ENCODE results near the gene C5orf58. TPM values are rescaled to one million over a fixed set of nuclear protein-coding genes. Genes with fewer than 3 reads are reported as not detected.
A peak's percentile ranks its signal among the peaks of the same experiment; 100 is the strongest.

The C5orf58 gene
- total RNA-seq: not detected

- TF ChIP-seq CTCF (IDR thresholded peaks at IDR 0.05): no peak
- TF ChIP-seq POLR2AphosphoS5 (IDR thresholded peaks at IDR 0.05; ENCODE audit: insufficient read depth in 1 of 2, low read depth in 1 of 2): no peak
- TF ChIP-seq POLR2A (IDR thresholded peaks at IDR 0.05): no peak
- Histone ChIP-seq H3K4me1 (no peaks in the 10 kb centered on the region), H3K9me3 (no peaks in the 10 kb centered on the region), H3K27me3 (no peaks in the 10 kb centered on the region), H3K36me3 (no peaks in the 10 kb centered on the region), H3K4me3 (no peak within 1 kb of the TSS), H3K27ac (no peak within 1 kb of the TSS)
- DNase-seq (ENCODE audit: extremely low spot score in 2 of 2): no peak
- intact Hi-C loops (cut with DNase I): no loop called here
Measured at GRCh38 chr5:170232786-170233185, at the start of gene C5orf58. TSS of gene C5orf58 (plus strand) at chr5:170232985. CDS start at chr5:170234977, 1,992 bp downstream.

GRCh38 chr5:170183816-170184687, 48.7 kb upstream of the C5orf58 start:
- no peak overlapping the region for H3K4me3 ChIP-seq
- no peak for TF ChIP-seq POLR2AphosphoS5 (IDR thresholded peaks at IDR 0.05; ENCODE audit: insufficient read depth in 1 of 2, low read depth in 1 of 2)
- TF ChIP-seq POLR2A (IDR thresholded peaks at IDR 0.05): no peak
- TF ChIP-seq CTCF (IDR thresholded peaks at IDR 0.05): peak in 1 of 3 experiments; percentile 39
- H3K27ac ChIP-seq: no peak overlapping the region
- H3K36me3 ChIP-seq: no peaks in the 10 kb centered on the region
- H3K9me3 ChIP-seq: no peaks in the 10 kb centered on the region
- no peaks in the 10 kb centered on the region for H3K4me1 ChIP-seq
- no peaks in the 10 kb centered on the region for H3K27me3 ChIP-seq
- DNase-seq (ENCODE audit: extremely low spot score in 2 of 2): no peak
- intact Hi-C loops (cut with DNase I): no loop called here

GRCh38 chr5:170184737-170185136, 48.0 kb upstream of the C5orf58 start:
- Histone ChIP-seq H3K27ac (no peak overlapping the region), H3K27me3 (no peaks in the 10 kb centered on the region), H3K36me3 (no peaks in the 10 kb centered on the region), H3K4me3 (no peak overlapping the region), H3K9me3 (no peaks in the 10 kb centered on the region), H3K4me1 (no peaks in the 10 kb centered on the region)
- TF ChIP-seq POLR2AphosphoS5 (IDR thresholded peaks at IDR 0.05; ENCODE audit: insufficient read depth in 1 of 2, low read depth in 1 of 2) (no peak), CTCF (IDR thresholded peaks at IDR 0.05) (no peak), POLR2A (IDR thresholded peaks at IDR 0.05) (no peak)
- intact Hi-C loops (cut with DNase I): no loop called here
- DNase-seq (ENCODE audit: extremely low spot score in 2 of 2): no peak

GRCh38 chr5:170186156-170186555, 46.6 kb upstream of the C5orf58 start:
- H3K9me3 ChIP-seq: no peaks in the 10 kb centered on the region
- no peaks in the 10 kb centered on the region for H3K4me1 ChIP-seq
- DNase-seq (ENCODE audit: extremely low spot score in 2 of 2): no peak
- H3K27me3 ChIP-seq: no peaks in the 10 kb centered on the region
- TF ChIP-seq POLR2AphosphoS5 (IDR thresholded peaks at IDR 0.05; ENCODE audit: insufficient read depth in 1 of 2, low read depth in 1 of 2): no peak
- no peak for TF ChIP-seq POLR2A (IDR thresholded peaks at IDR 0.05)
- no peak for TF ChIP-seq CTCF (IDR thresholded peaks at IDR 0.05)
- H3K27ac ChIP-seq: no peak overlapping the region
- intact Hi-C loops (cut with DNase I): no loop called here
- no peak overlapping the region for H3K4me3 ChIP-seq
- H3K36me3 ChIP-seq: no peaks in the 10 kb centered on the region

- no peak overlapping the region for H3K27ac ChIP-seq
- no peak for DNase-seq (ENCODE audit: extremely low spot score in 2 of 2)
- TF ChIP-seq POLR2AphosphoS5 (IDR thresholded peaks at IDR 0.05; ENCODE audit: insufficient read depth in 1 of 2, low read depth in 1 of 2) (no peak), CTCF (IDR thresholded peaks at IDR 0.05) (no peak), POLR2A (IDR thresholded peaks at IDR 0.05) (no peak)
- no peaks in the 10 kb centered on the region for H3K9me3 ChIP-seq
- no peak overlapping the region for H3K4me3 ChIP-seq
- no peaks in the 10 kb centered on the region for H3K4me1 ChIP-seq
- no peaks in the 10 kb centered on the region for H3K36me3 ChIP-seq
- intact Hi-C loops (cut with DNase I): no loop called here
- H3K27me3 ChIP-seq: no peaks in the 10 kb centered on the region
Measured at GRCh38 chr5:170186856-170187255, 45.9 kb upstream of the C5orf58 start.

Measured in vagina (tissue), 2 donors.